Measurements from ENCODE around the gene CFAP251. TPM values are rescaled to one million over a fixed set of nuclear protein-coding genes. Genes with fewer than 3 reads are reported as not detected.
"Not testable (repeated sequence)": the region's sequence is repeated elsewhere in the genome, so short reads cannot be mapped to it uniquely, and the experiment has no call there.

Gene CFAP251
- total RNA-seq, 1 donor from 2014 or later = 0.91 TPM

- TF ChIP-seq CTCF (IDR thresholded peaks at IDR 0.05; ENCODE audit: borderline replicate concordance) = peak; percentile 72
- intact Hi-C loops (cut with micrococcal nuclease) = no loop called here
- DNase-seq = peak; percentile 98
Measured at GRCh38 chr12:121888478-121889273, 29.7 kb upstream of the CFAP251 start, which contains the start of gene PSMD9. PSMD9 (plus strand) TSS chr12:121888790; CDS start chr12:121888857, 67 bp downstream.

GRCh38 chr12:121889274-121889624, 29.1 kb upstream of the CFAP251 start:
- intact Hi-C loops (cut with micrococcal nuclease) = no loop called here
- H3K4me1 ChIP-seq = peaks cover 42% of the 10 kb centered on the region
- peak overlapping the region; percentile 90 for H3K4me3 ChIP-seq
- no peaks in the 10 kb centered on the region for H3K27me3 ChIP-seq (ENCODE audit: low read depth)
- no peak for TF ChIP-seq CTCF (IDR thresholded peaks at IDR 0.05; ENCODE audit: borderline replicate concordance)
- peaks cover 9% of the 10 kb centered on the region for H3K36me3 ChIP-seq
- H3K27ac ChIP-seq (replicated peaks) = peak overlapping the region; percentile 97
- H3K9me3 ChIP-seq (replicated peaks) = no peaks in the 10 kb centered on the region
- no peak for DNase-seq

More at GRCh38 chr12:121888478-121889273, 29.7 kb upstream of the CFAP251 start, which contains the start of gene PSMD9:
- H3K36me3 ChIP-seq = peaks cover 4% of the 10 kb centered on the region
- H3K9me3 ChIP-seq (replicated peaks) = no peaks in the 10 kb centered on the region
- no peaks in the 10 kb centered on the region for H3K27me3 ChIP-seq (ENCODE audit: low read depth)
- peaks cover 36% of the 10 kb centered on the region for H3K4me1 ChIP-seq
- H3K27ac ChIP-seq (replicated peaks) = peak within 1 kb of the TSS; percentile 97
- H3K4me3 ChIP-seq = peak within 1 kb of the TSS; percentile 90

GRCh38 chr12:121889661-121890060, 28.7 kb upstream of the CFAP251 start:
- intact Hi-C loops (cut with micrococcal nuclease); H3K27ac ChIP-seq (replicated peaks); H3K27me3 ChIP-seq (ENCODE audit: low read depth); H3K9me3 ChIP-seq (replicated peaks); DNase-seq: not testable (repeated sequence)
- H3K36me3 ChIP-seq = peaks cover 11% of the 10 kb centered on the region
- peaks cover 46% of the 10 kb centered on the region for H3K4me1 ChIP-seq
- peak overlapping the region; percentile 90 for H3K4me3 ChIP-seq

- Histone ChIP-seq H3K27me3 (ENCODE audit: low read depth) (no peaks in the 10 kb centered on the region), H3K36me3 (peaks cover 41% of the 10 kb centered on the region), H3K9me3 (replicated peaks) (no peaks in the 10 kb centered on the region), H3K4me1 (peaks cover 46% of the 10 kb centered on the region), H3K4me3 (no peak overlapping the region), H3K27ac (replicated peaks) (no peak overlapping the region)
- DNase-seq = no peak
- intact Hi-C loops (cut with micrococcal nuclease) = no loop called here
- no peak for TF ChIP-seq CTCF (IDR thresholded peaks at IDR 0.05; ENCODE audit: borderline replicate concordance)
Measured at GRCh38 chr12:121892673-121893561, 25.5 kb upstream of the CFAP251 start.

GRCh38 chr12:121893961-121894460, 24.4 kb upstream of the CFAP251 start:
- Histone ChIP-seq H3K4me1 (peaks cover 38% of the 10 kb centered on the region), H3K27me3 (ENCODE audit: low read depth) (no peaks in the 10 kb centered on the region), H3K36me3 (peaks cover 50% of the 10 kb centered on the region), H3K27ac (replicated peaks) (no peak overlapping the region), H3K9me3 (replicated peaks) (no peaks in the 10 kb centered on the region), H3K4me3 (no peak overlapping the region)
- intact Hi-C loops (cut with micrococcal nuclease) = no loop called here
- DNase-seq = no peak
- no peak for TF ChIP-seq CTCF (IDR thresholded peaks at IDR 0.05; ENCODE audit: borderline replicate concordance)

Measured in left ventricle myocardium inferior (tissue), 1 donor.